ENCODE measurements around the gene CCDC110. TPM values are rescaled to one million over a fixed set of nuclear protein-coding genes. Genes with fewer than 3 reads are reported as not detected.

The CCDC110 gene
- total and polyA plus RNA-seq, 2 of the 13 experiments (the other 11 are each of a cell fraction or from before 2014, with no cell fraction given) = not detected

DNA sequence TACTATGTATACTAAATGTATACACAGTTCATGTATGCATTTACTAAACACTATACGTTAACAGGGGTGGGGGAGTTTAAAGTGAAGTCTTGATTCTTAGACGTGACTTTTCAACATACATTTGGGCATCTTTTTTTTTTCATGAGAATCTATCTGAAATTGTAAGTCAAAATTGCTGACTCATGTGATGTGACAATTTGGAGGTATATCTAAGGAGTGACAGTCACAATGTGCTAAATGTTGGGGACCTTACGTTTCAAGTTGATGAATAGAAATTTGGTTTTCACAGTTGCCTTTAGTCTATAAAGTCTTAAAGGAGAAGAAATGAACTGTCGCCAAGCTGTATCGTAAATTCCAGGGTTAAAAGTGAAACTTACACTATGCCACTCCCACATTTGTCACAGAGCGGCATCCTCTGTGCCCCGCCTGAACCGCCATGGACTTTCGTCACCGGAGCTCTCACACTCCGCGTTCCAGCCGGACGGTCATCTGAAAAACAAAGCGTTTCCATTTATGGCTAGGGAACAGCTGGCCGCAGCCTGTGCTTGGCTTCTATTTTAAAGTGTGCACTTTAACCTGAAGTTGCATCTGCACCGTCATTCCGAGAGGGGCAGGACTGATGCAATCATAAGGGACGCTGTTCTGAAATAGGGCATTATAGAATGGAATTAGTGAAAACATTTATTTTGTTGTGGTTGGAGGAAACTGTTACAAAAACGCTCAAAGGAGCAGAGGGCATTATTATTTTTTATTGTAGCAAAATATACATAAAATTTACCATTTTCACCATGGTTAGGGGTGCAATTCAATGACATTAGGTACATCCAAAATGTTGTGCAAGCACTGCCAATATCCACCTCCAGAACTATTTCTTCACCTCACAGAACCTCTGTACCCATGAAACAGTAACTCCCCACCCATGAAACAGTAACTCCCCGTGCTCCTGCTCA is 32.8 kb upstream of the CCDC110 start (continued):
- TF ChIP-seq BCL6 (CRISPR knock-in tag; IDR thresholded peaks at IDR 0.05) = 0 out of 2 replicates have a peak, but pooled peaks have one; percentile 42
- TF ChIP-seq ZMYM4 (CRISPR knock-in tag; IDR thresholded peaks at IDR 0.05) = peak; percentile 89
- no peak for TF ChIP-seq ZNF713 (CRISPR knock-in tag; IDR thresholded peaks at IDR 0.05)
- TF ChIP-seq MEF2D (CRISPR knock-in tag; IDR thresholded peaks at IDR 0.05) = peak; percentile 98
- no peak for TF ChIP-seq CAMTA2 (CRISPR knock-in tag; IDR thresholded peaks at IDR 0.05; ENCODE audit: borderline replicate concordance)
- TF ChIP-seq ZNF484 (CRISPR knock-in tag; IDR thresholded peaks at IDR 0.05; ENCODE audit: borderline replicate concordance, low read depth) = no peak
- TF ChIP-seq MAFG (CRISPR knock-in tag; IDR thresholded peaks at IDR 0.05) = no peak
- 0 out of 2 replicates have a peak, but pooled peaks have one; percentile 24 for TF ChIP-seq ZNF280D (CRISPR knock-in tag; IDR thresholded peaks at IDR 0.05)
- no peak for TF ChIP-seq ZNF660 (CRISPR knock-in tag; IDR thresholded peaks at IDR 0.05; ENCODE audit: borderline replicate concordance, low read depth)
- peak; percentile 17; the same call in 1 of the 2 replicates for TF ChIP-seq ZFP91 (CRISPR knock-in tag; IDR thresholded peaks at IDR 0.05; ENCODE audit: borderline replicate concordance)
- TF ChIP-seq ZNF670 (CRISPR knock-in tag; IDR thresholded peaks at IDR 0.05; ENCODE audit: borderline replicate concordance) = no peak
- 0 out of 2 replicates have a peak, but pooled peaks have one; percentile 10 for TF ChIP-seq MLX (CRISPR knock-in tag; IDR thresholded peaks at IDR 0.05)
- TF ChIP-seq, protein P1, sequence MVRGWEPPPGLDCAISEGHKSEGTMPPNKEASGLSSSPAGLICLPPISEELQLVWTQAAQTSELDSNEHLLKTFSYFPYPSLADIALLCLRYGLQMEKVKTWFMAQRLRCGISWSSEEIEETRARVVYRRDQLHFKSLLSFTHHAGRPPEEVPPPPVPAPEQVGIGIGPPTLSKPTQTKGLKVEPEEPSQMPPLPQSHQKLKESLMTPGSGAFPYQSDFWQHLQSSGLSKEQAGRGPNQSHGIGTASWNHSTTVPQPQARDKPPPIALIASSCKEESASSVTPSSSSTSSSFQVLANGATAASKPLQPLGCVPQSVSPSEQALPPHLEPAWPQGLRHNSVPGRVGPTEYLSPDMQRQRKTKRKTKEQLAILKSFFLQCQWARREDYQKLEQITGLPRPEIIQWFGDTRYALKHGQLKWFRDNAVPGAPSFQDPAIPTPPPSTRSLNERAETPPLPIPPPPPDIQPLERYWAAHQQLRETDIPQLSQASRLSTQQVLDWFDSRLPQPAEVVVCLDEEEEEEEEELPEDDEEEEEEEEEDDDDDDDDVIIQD (CRISPR knock-in tag; IDR thresholded peaks at IDR 0.05; ENCODE audit: low read depth) = peak; percentile 89
- 0 out of 2 replicates have a peak, but pooled peaks have one; percentile 36 for TF ChIP-seq ISL2 (CRISPR knock-in tag; IDR thresholded peaks at IDR 0.05)
- peak; percentile 57; the same call in 1 of the 2 replicates for TF ChIP-seq ZNF687 (CRISPR knock-in tag; IDR thresholded peaks at IDR 0.05)
- peak; percentile 66 for TF ChIP-seq CREB1 (IDR thresholded peaks at IDR 0.05)
- peak; percentile 83 for TF ChIP-seq CREB1 (CRISPR knock-in tag; IDR thresholded peaks at IDR 0.05)
